CD4-positive, alpha-beta T cell treated with Interleukin-15 for 1 hour (primary cell): ENCODE data around the gene PNKP.
"Not testable (repeated sequence)": the region's sequence is repeated elsewhere in the genome, so short reads cannot be mapped to it uniquely, and the experiment has no call there.

Source experiments
- DNase-seq: peaks from one replicate; pipeline ENCODE4 v3.0.0-alpha.2; 2020

PNKP gene

GRCh38 chr19:49840736-49841249 lies 26.6 kb downstream of the PNKP start:
- no peak for DNase-seq

- no peak for DNase-seq
Observed at GRCh38 chr19:49840321-49840720, 27.1 kb downstream of the PNKP start.

GRCh38 chr19:49839713-49840112 lies 27.7 kb downstream of the PNKP start:
- DNase-seq, result no peak

GRCh38 chr19:49838885-49839588 lies 28.3 kb downstream of the PNKP start:
- DNase-seq, result no peak

GRCh38 chr19:49837425-49837824 lies 30.0 kb downstream of the PNKP start:
- no peak for DNase-seq

- DNase-seq, result no peak
Observed at GRCh38 chr19:49837009-49837310, 30.4 kb downstream of the PNKP start.

- DNase-seq, result no peak
Observed at GRCh38 chr19:49836176-49837008, 31.0 kb downstream of the PNKP start.

GRCh38 chr19:49835562-49835961 lies 31.8 kb downstream of the PNKP start:
- no peak for DNase-seq

- no peak for DNase-seq
Observed at GRCh38 chr19:49833599-49833998, 33.8 kb downstream of the PNKP start.

- no peak for DNase-seq
Observed at GRCh38 chr19:49832556-49832955, 34.8 kb downstream of the PNKP start.

GRCh38 chr19:49831592-49831991 lies 35.8 kb downstream of the PNKP start:
- DNase-seq, result no peak

- no peak for DNase-seq
Observed at GRCh38 chr19:49830766-49831165, 36.6 kb downstream of the PNKP start.

GRCh38 chr19:49829721-49830120 lies 37.7 kb downstream of the PNKP start:
- no peak for DNase-seq

GRCh38 chr19:49829200-49829599 lies 38.2 kb downstream of the PNKP start:
- DNase-seq, result no peak

- no peak for DNase-seq
Observed at GRCh38 chr19:49827034-49827433, 40.3 kb downstream of the PNKP start.

GRCh38 chr19:49824662-49825061 lies 42.7 kb downstream of the PNKP start:
- DNase-seq, result no peak

GRCh38 chr19:49823472-49823871 lies 43.9 kb downstream of the PNKP start:
- no peak for DNase-seq

- DNase-seq, result no peak
Observed at GRCh38 chr19:49820125-49820524, 47.3 kb downstream of the PNKP start.

GRCh38 chr19:49819452-49820115 lies 47.8 kb downstream of the PNKP start:
- not testable (repeated sequence) for DNase-seq

- no peak for DNase-seq
Observed at GRCh38 chr19:49818649-49819370, 48.6 kb downstream of the PNKP start.

- peak; percentile 91 for DNase-seq
Observed at GRCh38 chr19:49817964-49818648, 49.3 kb downstream of the PNKP start, which contains the start of gene MED25. Gene MED25, plus strand, starts transcription at chr19:49818289. Its CDS starts 53 bp downstream, at chr19:49818342.

GRCh38 chr19:49816590-49816989 lies 50.8 kb downstream of the PNKP start:
- no peak for DNase-seq
